Duodenal mucosa (tissue), 2 donors: ENCODE results near the gene FTL.
A peak's percentile ranks its signal among the peaks of the same experiment; 100 is the strongest.

Experiments
- H3K27ac ChIP-seq: one replicate; pipeline ENCODE4 v1.7.0; 2013; ENCODE audit warnings: low read depth, low read length
- H3K27me3 ChIP-seq, 2 donors: one replicate each; pipeline ENCODE4 v1.7.0; 2013; ENCODE audit warnings: low read length in 2 of 2, control low read depth in 1 of 2; ENCODE audit not compliant: insufficient read depth in 2 of 2, control insufficient read depth in 1 of 2
- H3K36me3 ChIP-seq, 2 donors: one replicate each; pipeline ENCODE4 v1.7.0; 2013; ENCODE audit warnings: low read length in 2 of 2, control low read depth in 1 of 2; ENCODE audit not compliant: insufficient read depth in 2 of 2, control insufficient read depth in 1 of 2
- H3K4me1 ChIP-seq, 2 donors: one replicate each; pipeline ENCODE4 v1.7.0; 2013; ENCODE audit warnings: low read length in 2 of 2, control low read depth in 1 of 2; ENCODE audit not compliant: insufficient read depth in 2 of 2, control insufficient read depth in 1 of 2
- H3K4me3 ChIP-seq, 2 donors: one replicate each; pipeline ENCODE4 v1.7.0; 2013; ENCODE audit warnings: low read length in 2 of 2, low read depth in 1 of 2
- H3K9ac ChIP-seq, 2 donors: one replicate each; pipeline ENCODE4 v1.7.0; 2013; ENCODE audit warnings: low read length in 2 of 2, low read depth in 1 of 2
- H3K9me3 ChIP-seq, 2 donors: one replicate each; pipeline ENCODE4 v1.7.0; 2013; ENCODE audit warnings: low read length in 2 of 2, control low read depth in 1 of 2; ENCODE audit not compliant: control insufficient read depth in 1 of 2

FTL gene

DNA sequence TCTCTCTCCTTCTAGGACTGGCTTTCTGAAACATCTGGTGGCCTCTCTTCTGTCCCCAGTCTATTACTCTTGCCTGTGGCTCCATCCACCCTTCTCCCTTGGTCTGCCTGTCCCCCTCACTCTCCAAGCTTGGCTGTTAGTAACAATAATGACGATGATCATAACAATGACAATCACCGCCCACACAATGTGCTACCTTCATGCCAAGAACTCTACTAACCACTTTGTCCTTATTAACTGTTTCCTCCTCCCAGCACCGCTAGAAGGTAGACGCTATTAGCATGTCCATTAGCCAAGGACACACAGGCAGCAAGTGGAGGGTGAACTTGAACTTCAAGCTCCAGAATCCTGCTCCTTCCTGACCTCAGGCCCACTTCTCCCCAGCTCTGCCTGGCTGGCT, 25.3 kb downstream of the FTL start:
- H3K27me3 ChIP-seq = no peaks in the 10 kb centered on the region
- H3K9ac ChIP-seq = no peak overlapping the region
- peaks cover 21 to 31% of the 10 kb centered on the region in 2 donors for H3K4me1 ChIP-seq
- no peaks in the 10 kb centered on the region for H3K9me3 ChIP-seq
- peaks cover 12 to 36% of the 10 kb centered on the region in 2 donors for H3K36me3 ChIP-seq
- no peak overlapping the region for H3K4me3 ChIP-seq
- H3K27ac ChIP-seq = no peak overlapping the region

- Histone ChIP-seq H3K9me3 (no peaks in the 10 kb centered on the region), H3K4me3 (no peak overlapping the region), H3K27me3 (no peaks in the 10 kb centered on the region), H3K4me1 (peaks cover 21 to 31% of the 10 kb centered on the region in 2 donors), H3K9ac (peak overlapping the region in 1 of 2 donors; percentile 98), H3K36me3 (peaks cover 7 to 29% of the 10 kb centered on the region in 2 donors), H3K27ac (no peak overlapping the region)
These were observed 26.0 kb downstream of the FTL start for GRCh38 chr19:48991011-48991609.

DNA sequence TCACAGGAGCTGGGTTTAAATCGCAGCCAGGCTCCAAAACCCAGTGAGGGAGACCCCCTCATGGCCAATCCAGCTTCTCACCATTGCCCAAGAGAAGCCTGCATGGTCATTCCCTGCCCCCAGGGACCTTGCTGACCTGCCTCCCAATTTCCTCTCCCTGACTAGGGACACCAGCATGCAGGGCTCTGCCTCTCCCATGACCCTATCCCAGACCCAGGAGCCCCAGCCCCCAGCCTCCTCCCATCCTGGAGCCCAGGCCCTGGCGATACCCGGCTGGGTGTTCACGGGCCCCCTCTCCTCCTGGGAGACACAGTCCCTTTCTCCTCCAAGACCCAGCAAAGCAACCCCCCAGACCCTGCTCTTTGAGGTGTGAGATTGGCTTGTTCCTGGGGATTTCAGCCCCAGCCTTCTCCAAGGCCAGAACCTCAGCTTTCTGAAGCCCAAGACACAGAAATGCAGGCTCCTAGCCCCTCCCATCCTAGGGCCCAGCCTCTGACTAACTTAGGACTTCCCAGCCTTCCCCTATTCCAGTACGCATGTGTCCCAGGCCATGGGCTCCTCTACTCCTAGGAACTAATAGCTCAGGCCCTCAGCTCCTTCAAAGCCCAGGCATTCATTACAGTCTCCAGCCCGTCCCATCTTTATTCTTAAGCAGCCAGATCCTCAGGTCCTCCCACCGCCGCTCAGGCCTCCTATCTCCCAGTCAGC, 26.9 kb downstream of the FTL start:
- peak overlapping the region; percentile 85 for H3K27ac ChIP-seq
- H3K27me3 ChIP-seq = no peaks in the 10 kb centered on the region
- H3K9me3 ChIP-seq = no peaks in the 10 kb centered on the region
- peak overlapping the region; percentile 96 to 99 for H3K4me3 ChIP-seq
- H3K4me1 ChIP-seq = peaks cover 21 to 31% of the 10 kb centered on the region in 2 donors
- H3K9ac ChIP-seq = peak overlapping the region; percentile 98 to 100
- H3K36me3 ChIP-seq = peaks cover 7 to 23% of the 10 kb centered on the region in 2 donors

- no peaks in the 10 kb centered on the region for H3K9me3 ChIP-seq
- H3K36me3 ChIP-seq = peaks cover 7 to 19% of the 10 kb centered on the region in 2 donors
- H3K9ac ChIP-seq = peak overlapping the region; percentile 98 to 100
- H3K4me1 ChIP-seq = peaks cover 21 to 31% of the 10 kb centered on the region in 2 donors
- peak overlapping the region; percentile 85 for H3K27ac ChIP-seq
- no peaks in the 10 kb centered on the region for H3K27me3 ChIP-seq
- H3K4me3 ChIP-seq = peak overlapping the region; percentile 96 to 99
These were observed 27.6 kb downstream of the FTL start for GRCh38 chr19:48992581-48993174.

- H3K4me1 ChIP-seq = peaks cover 21 to 31% of the 10 kb centered on the region in 2 donors
- H3K4me3 ChIP-seq = peak within 1 kb of the TSS; percentile 96 to 99
- no peaks in the 10 kb centered on the region for H3K27me3 ChIP-seq
- no peaks in the 10 kb centered on the region for H3K9me3 ChIP-seq
- H3K36me3 ChIP-seq = peaks cover 7 to 13% of the 10 kb centered on the region in 2 donors
- peak within 1 kb of the TSS; percentile 90 for H3K27ac ChIP-seq
- H3K9ac ChIP-seq = peak within 1 kb of the TSS; percentile 98 to 100
These were observed 28.3 kb downstream of the FTL start, which contains the start of the genes GYS1 and RUVBL2 for GRCh38 chr19:48993175-48994034. TSS of gene GYS1 (minus strand) at chr19:48993309. CDS start at chr19:48993112, 197 bp downstream. TSS of gene RUVBL2 (plus strand) at chr19:48993887. CDS start at chr19:48993912, 25 bp downstream.

DNA sequence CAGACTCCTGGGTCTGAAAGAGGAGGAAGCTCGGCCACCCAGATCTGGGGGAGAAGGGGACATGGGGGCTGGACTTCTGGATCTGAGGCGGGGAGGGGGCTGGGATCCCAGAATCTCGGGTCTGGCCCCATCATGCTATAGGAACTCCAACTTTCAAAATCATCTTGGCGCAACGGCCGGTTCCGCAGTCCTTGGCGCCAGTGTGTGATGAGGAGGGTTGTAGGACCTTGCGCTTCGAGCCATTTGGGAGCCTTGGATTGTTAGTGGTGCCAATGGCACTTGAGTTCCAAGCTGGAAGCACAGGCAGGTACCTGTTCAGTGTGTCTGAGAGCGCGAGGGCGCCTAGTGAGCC, 28.9 kb downstream of the FTL start:
- Histone ChIP-seq H3K4me3 (peak overlapping the region; percentile 91 to 99), H3K9me3 (no peaks in the 10 kb centered on the region), H3K27me3 (no peaks in the 10 kb centered on the region), H3K4me1 (peaks cover 21 to 31% of the 10 kb centered on the region in 2 donors), H3K36me3 (peaks cover 7 to 8% of the 10 kb centered on the region in 2 donors), H3K27ac (peak overlapping the region; percentile 30), H3K9ac (peak overlapping the region; percentile 79 to 87)

GRCh38 chr19:48997972-48998371, 32.9 kb downstream of the FTL start:
- H3K9me3 ChIP-seq = no peaks in the 10 kb centered on the region
- H3K36me3 ChIP-seq = peaks cover 0 to 12% of the 10 kb centered on the region in 2 donors
- no peak overlapping the region for H3K4me3 ChIP-seq
- peaks cover 11 to 14% of the 10 kb centered on the region in 2 donors for H3K4me1 ChIP-seq
- no peak overlapping the region for H3K27ac ChIP-seq
- no peaks in the 10 kb centered on the region for H3K27me3 ChIP-seq
- no peak overlapping the region for H3K9ac ChIP-seq

GRCh38 chr19:48999481-49000325, 34.6 kb downstream of the FTL start:
- Histone ChIP-seq H3K36me3 (peaks cover 7 to 24% of the 10 kb centered on the region in 2 donors), H3K27me3 (no peaks in the 10 kb centered on the region), H3K9ac (no peak overlapping the region), H3K27ac (no peak overlapping the region), H3K4me3 (no peak overlapping the region), H3K9me3 (no peaks in the 10 kb centered on the region), H3K4me1 (peaks cover 4 to 5% of the 10 kb centered on the region in 2 donors)

GRCh38 chr19:49004133-49004532, 39.0 kb downstream of the FTL start:
- H3K9me3 ChIP-seq = no peaks in the 10 kb centered on the region
- no peak overlapping the region for H3K27ac ChIP-seq
- H3K4me1 ChIP-seq = no peaks in the 10 kb centered on the region
- no peaks in the 10 kb centered on the region for H3K27me3 ChIP-seq
- H3K9ac ChIP-seq = no peak overlapping the region
- H3K4me3 ChIP-seq = no peak overlapping the region
- peaks cover 20 to 49% of the 10 kb centered on the region in 2 donors for H3K36me3 ChIP-seq
